Measurements from ENCODE around the gene COX15. TPM values are rescaled to one million over a fixed set of nuclear protein-coding genes. Genes with fewer than 3 reads are reported as not detected.
"Not testable (repeated sequence)": the region's sequence is repeated elsewhere in the genome, so short reads cannot be mapped to it uniquely, and the experiment has no call there.

Gene COX15
- total RNA-seq, 1 donor from 2014 or later: 25.0 TPM

- DNase-seq (ENCODE audit: low read depth in 2 of 2): no peak
These were observed 9.1 kb upstream of the COX15 start for GRCh38 chr10:99740933-99741559.

GRCh38 chr10:99740260-99740659 lies 8.3 kb upstream of the COX15 start:
- no peak for DNase-seq (ENCODE audit: low read depth in 2 of 2)

GRCh38 chr10:99734111-99734510 lies 2.2 kb upstream of the COX15 start:
- DNase-seq (ENCODE audit: low read depth in 2 of 2): not testable (repeated sequence)

GRCh38 chr10:99733366-99733765 lies 1.4 kb upstream of the COX15 start:
- DNase-seq (ENCODE audit: low read depth in 2 of 2): no peak

GRCh38 chr10:99731306-99732032 lies 458 bp downstream of the COX15 start:
- DNase-seq (ENCODE audit: low read depth in 2 of 2): peak in 1 of 2 donors; percentile 5

GRCh38 chr10:99730026-99730425 lies 1.9 kb downstream of the COX15 start:
- DNase-seq (ENCODE audit: low read depth in 2 of 2): no peak

GRCh38 chr10:99720387-99720786 lies 11.5 kb downstream of the COX15 start:
- no peak for DNase-seq (ENCODE audit: low read depth in 2 of 2)

GRCh38 chr10:99714446-99714845 lies 17.5 kb downstream of the COX15 start:
- no peak for DNase-seq (ENCODE audit: low read depth in 2 of 2)

- DNase-seq (ENCODE audit: low read depth in 2 of 2): peak; percentile 75 to 76
These were observed 20.7 kb downstream of the COX15 start for GRCh38 chr10:99711129-99711719.

GRCh38 chr10:99709480-99710229 lies 22.3 kb downstream of the COX15 start:
- DNase-seq (ENCODE audit: low read depth in 2 of 2): peak in 1 of 2 donors; percentile 48

GRCh38 chr10:99708428-99709012 lies 23.4 kb downstream of the COX15 start:
- no peak for DNase-seq (ENCODE audit: low read depth in 2 of 2)

- DNase-seq (ENCODE audit: low read depth in 2 of 2): no peak
These were observed 31.3 kb downstream of the COX15 start for GRCh38 chr10:99700649-99701048.

- peak; percentile 12 to 15 for DNase-seq (ENCODE audit: low read depth in 2 of 2)
These were observed 33.3 kb downstream of the COX15 start for GRCh38 chr10:99698504-99699080.

GRCh38 chr10:99695761-99696160 lies 36.2 kb downstream of the COX15 start:
- no peak for DNase-seq (ENCODE audit: low read depth in 2 of 2)

- no peak for DNase-seq (ENCODE audit: low read depth in 2 of 2)
These were observed 37.9 kb downstream of the COX15 start for GRCh38 chr10:99693933-99694583.

- DNase-seq (ENCODE audit: low read depth in 2 of 2): no peak
These were observed 42.5 kb downstream of the COX15 start for GRCh38 chr10:99689461-99689860.

GRCh38 chr10:99685597-99685967 lies 46.3 kb downstream of the COX15 start:
- no peak for DNase-seq (ENCODE audit: low read depth in 2 of 2)

GRCh38 chr10:99682752-99683151 lies 49.2 kb downstream of the COX15 start:
- DNase-seq (ENCODE audit: low read depth in 2 of 2): peak in 1 of 2 donors; percentile 33
